ENCODE results near the gene CDKN1A.
"Not testable (repeated sequence)": the region's sequence is repeated elsewhere in the genome, so short reads cannot be mapped to it uniquely, and the experiment has no call there.

The CDKN1A gene

GRCh38 chr6:36722879-36723278 is 44.4 kb downstream of the CDKN1A start:
- no peak overlapping the region for H2AK5ac ChIP-seq (ENCODE audit: low read length)
- H3K4me1 ChIP-seq (ENCODE audit: control insufficient read depth in 1 of 2, insufficient read depth in 2 of 2, low read length in 2 of 2) = peaks cover 3 to 4% of the 10 kb centered on the region in 2 experiments
- H3K14ac ChIP-seq (ENCODE audit: low read length) = no peak overlapping the region
- H3K4me3 ChIP-seq (ENCODE audit: low read depth, low read length) = no peak overlapping the region
- H2AFZ ChIP-seq (ENCODE audit: insufficient read depth, low read length, poor library complexity) = no peak overlapping the region
- H3K4me2 ChIP-seq (ENCODE audit: low read length) = no peak overlapping the region
- H3K23ac ChIP-seq (ENCODE audit: low read length) = no peak overlapping the region
- H2BK12ac ChIP-seq (ENCODE audit: low read length) = no peak overlapping the region
- H3K79me2 ChIP-seq (ENCODE audit: control insufficient read depth, insufficient read depth, low read length, poor library complexity) = no peaks in the 10 kb centered on the region
- H2BK120ac ChIP-seq (ENCODE audit: insufficient read depth, low read length, poor library complexity) = no peak overlapping the region
- H3K79me1 ChIP-seq (ENCODE audit: low read length) = no peaks in the 10 kb centered on the region
- no peak overlapping the region for H3K4ac ChIP-seq (ENCODE audit: low read depth, low read length)
- no CpG with 5 or more reads among the region's 2 CpGs for whole genome bisulfite sequencing (ENCODE audit: extremely low coverage, insufficient coverage, insufficient read length)
- H3K9ac ChIP-seq (ENCODE audit: low read length) = no peak overlapping the region
- no peak overlapping the region for H3K18ac ChIP-seq (ENCODE audit: low read length)
- H3K36me3 ChIP-seq (ENCODE audit: control insufficient read depth in 1 of 2, insufficient read depth in 2 of 2, low read length in 2 of 2) = no peaks in the 10 kb centered on the region
- H3K27me3 ChIP-seq (ENCODE audit: insufficient read depth, low read length) = no peaks in the 10 kb centered on the region
- H4K91ac ChIP-seq (ENCODE audit: low read depth, low read length) = no peak overlapping the region
- DNase-seq = no peak
- H4K8ac ChIP-seq (ENCODE audit: low read depth, low read length) = no peak overlapping the region
- H3K27ac ChIP-seq (ENCODE audit: low read depth, low read length) = no peak overlapping the region
- no peaks in the 10 kb centered on the region for H3K9me3 ChIP-seq (ENCODE audit: insufficient read depth, low read depth, low read length)
- H4K12ac ChIP-seq (ENCODE audit: low read depth, low read length) = no peak overlapping the region
- H2BK5ac ChIP-seq (ENCODE audit: low read depth, low read length, poor library complexity) = no peak overlapping the region

- not testable (repeated sequence) for H3K79me1 ChIP-seq (ENCODE audit: low read length); H3K79me2 ChIP-seq (ENCODE audit: control insufficient read depth, insufficient read depth, low read length, poor library complexity); H3K14ac ChIP-seq (ENCODE audit: low read length); H3K27me3 ChIP-seq (ENCODE audit: insufficient read depth, low read length); H2AFZ ChIP-seq (ENCODE audit: insufficient read depth, low read length, poor library complexity); H3K9ac ChIP-seq (ENCODE audit: low read length); H3K4me3 ChIP-seq (ENCODE audit: low read depth, low read length); H2BK120ac ChIP-seq (ENCODE audit: insufficient read depth, low read length, poor library complexity); H3K4ac ChIP-seq (ENCODE audit: low read depth, low read length); H3K4me1 ChIP-seq (ENCODE audit: control insufficient read depth in 1 of 2, insufficient read depth in 2 of 2, low read length in 2 of 2); H4K91ac ChIP-seq (ENCODE audit: low read depth, low read length); DNase-seq; H3K23ac ChIP-seq (ENCODE audit: low read length); H3K4me2 ChIP-seq (ENCODE audit: low read length); H3K9me3 ChIP-seq (ENCODE audit: insufficient read depth, low read depth, low read length); H4K8ac ChIP-seq (ENCODE audit: low read depth, low read length); H2AK5ac ChIP-seq (ENCODE audit: low read length); H2BK12ac ChIP-seq (ENCODE audit: low read length); H3K18ac ChIP-seq (ENCODE audit: low read length); H3K27ac ChIP-seq (ENCODE audit: low read depth, low read length); H4K12ac ChIP-seq (ENCODE audit: low read depth, low read length); H2BK5ac ChIP-seq (ENCODE audit: low read depth, low read length, poor library complexity); H3K36me3 ChIP-seq (ENCODE audit: control insufficient read depth in 1 of 2, insufficient read depth in 2 of 2, low read length in 2 of 2)
- WGBS (ENCODE audit: extremely low coverage, insufficient coverage, insufficient read length) = no CpG with 5 or more reads among the region's 4 CpGs
Measured at GRCh38 chr6:36723992-36724391, 45.5 kb downstream of the CDKN1A start.

- no peak overlapping the region for H2AK5ac ChIP-seq (ENCODE audit: low read length)
- no peaks in the 10 kb centered on the region for H3K36me3 ChIP-seq (ENCODE audit: control insufficient read depth in 1 of 2, insufficient read depth in 2 of 2, low read length in 2 of 2)
- peak; percentile 78 to 90 for DNase-seq
- H3K9me3 ChIP-seq (ENCODE audit: insufficient read depth, low read depth, low read length) = no peaks in the 10 kb centered on the region
- H3K9ac ChIP-seq (ENCODE audit: low read length) = no peak overlapping the region
- no peak overlapping the region for H4K12ac ChIP-seq (ENCODE audit: low read depth, low read length)
- no peak overlapping the region for H4K91ac ChIP-seq (ENCODE audit: low read depth, low read length)
- no peak overlapping the region for H3K23ac ChIP-seq (ENCODE audit: low read length)
- no peak overlapping the region for H3K27ac ChIP-seq (ENCODE audit: low read depth, low read length)
- no peak overlapping the region for H2BK12ac ChIP-seq (ENCODE audit: low read length)
- no peaks in the 10 kb centered on the region for H3K27me3 ChIP-seq (ENCODE audit: insufficient read depth, low read length)
- H3K4me2 ChIP-seq (ENCODE audit: low read length) = no peak overlapping the region
- no peaks in the 10 kb centered on the region for H3K79me1 ChIP-seq (ENCODE audit: low read length)
- no peak overlapping the region for H3K18ac ChIP-seq (ENCODE audit: low read length)
- H2AFZ ChIP-seq (ENCODE audit: insufficient read depth, low read length, poor library complexity) = no peak overlapping the region
- no peak overlapping the region for H4K8ac ChIP-seq (ENCODE audit: low read depth, low read length)
- H3K4ac ChIP-seq (ENCODE audit: low read depth, low read length) = no peak overlapping the region
- H3K79me2 ChIP-seq (ENCODE audit: control insufficient read depth, insufficient read depth, low read length, poor library complexity) = no peaks in the 10 kb centered on the region
- H3K14ac ChIP-seq (ENCODE audit: low read length) = no peak overlapping the region
- no peak overlapping the region for H2BK5ac ChIP-seq (ENCODE audit: low read depth, low read length, poor library complexity)
- peaks cover 3 to 4% of the 10 kb centered on the region in 2 experiments for H3K4me1 ChIP-seq (ENCODE audit: control insufficient read depth in 1 of 2, insufficient read depth in 2 of 2, low read length in 2 of 2)
- no peak overlapping the region for H3K4me3 ChIP-seq (ENCODE audit: low read depth, low read length)
- WGBS (ENCODE audit: extremely low coverage, insufficient coverage, insufficient read length) = no CpG with 5 or more reads among the region's 13 CpGs
- H2BK120ac ChIP-seq (ENCODE audit: insufficient read depth, low read length, poor library complexity) = no peak overlapping the region
Measured at GRCh38 chr6:36724514-36725390, 46.2 kb downstream of the CDKN1A start.

- H4K8ac ChIP-seq (ENCODE audit: low read depth, low read length) = no peak overlapping the region
- no peak overlapping the region for H3K4me3 ChIP-seq (ENCODE audit: low read depth, low read length)
- H3K9me3 ChIP-seq (ENCODE audit: insufficient read depth, low read depth, low read length) = no peaks in the 10 kb centered on the region
- H3K4ac ChIP-seq (ENCODE audit: low read depth, low read length) = no peak overlapping the region
- no peak overlapping the region for H2AFZ ChIP-seq (ENCODE audit: insufficient read depth, low read length, poor library complexity)
- H2BK12ac ChIP-seq (ENCODE audit: low read length) = no peak overlapping the region
- no peak overlapping the region for H3K27ac ChIP-seq (ENCODE audit: low read depth, low read length)
- H3K9ac ChIP-seq (ENCODE audit: low read length) = no peak overlapping the region
- no peak for DNase-seq
- H4K12ac ChIP-seq (ENCODE audit: low read depth, low read length) = no peak overlapping the region
- no CpG with 5 or more reads among the region's 7 CpGs for WGBS (ENCODE audit: extremely low coverage, insufficient coverage, insufficient read length)
- no peak overlapping the region for H3K18ac ChIP-seq (ENCODE audit: low read length)
- H3K79me1 ChIP-seq (ENCODE audit: low read length) = no peaks in the 10 kb centered on the region
- H3K23ac ChIP-seq (ENCODE audit: low read length) = no peak overlapping the region
- H2BK5ac ChIP-seq (ENCODE audit: low read depth, low read length, poor library complexity) = no peak overlapping the region
- H3K4me2 ChIP-seq (ENCODE audit: low read length) = no peak overlapping the region
- no peak overlapping the region for H2BK120ac ChIP-seq (ENCODE audit: insufficient read depth, low read length, poor library complexity)
- H3K36me3 ChIP-seq (ENCODE audit: control insufficient read depth in 1 of 2, insufficient read depth in 2 of 2, low read length in 2 of 2) = no peaks in the 10 kb centered on the region
- no peaks in the 10 kb centered on the region for H3K27me3 ChIP-seq (ENCODE audit: insufficient read depth, low read length)
- H2AK5ac ChIP-seq (ENCODE audit: low read length) = no peak overlapping the region
- no peak overlapping the region for H3K14ac ChIP-seq (ENCODE audit: low read length)
- H3K4me1 ChIP-seq (ENCODE audit: control insufficient read depth in 1 of 2, insufficient read depth in 2 of 2, low read length in 2 of 2) = peaks cover 3 to 4% of the 10 kb centered on the region in 2 experiments
- no peak overlapping the region for H4K91ac ChIP-seq (ENCODE audit: low read depth, low read length)
- H3K79me2 ChIP-seq (ENCODE audit: control insufficient read depth, insufficient read depth, low read length, poor library complexity) = no peaks in the 10 kb centered on the region
Measured at GRCh38 chr6:36725581-36725980, 47.1 kb downstream of the CDKN1A start.

All from trophoblast cell (in vitro differentiated cells and primary cell).